ENCODE measurements around the gene GOLGA1.

The GOLGA1 gene

DNA sequence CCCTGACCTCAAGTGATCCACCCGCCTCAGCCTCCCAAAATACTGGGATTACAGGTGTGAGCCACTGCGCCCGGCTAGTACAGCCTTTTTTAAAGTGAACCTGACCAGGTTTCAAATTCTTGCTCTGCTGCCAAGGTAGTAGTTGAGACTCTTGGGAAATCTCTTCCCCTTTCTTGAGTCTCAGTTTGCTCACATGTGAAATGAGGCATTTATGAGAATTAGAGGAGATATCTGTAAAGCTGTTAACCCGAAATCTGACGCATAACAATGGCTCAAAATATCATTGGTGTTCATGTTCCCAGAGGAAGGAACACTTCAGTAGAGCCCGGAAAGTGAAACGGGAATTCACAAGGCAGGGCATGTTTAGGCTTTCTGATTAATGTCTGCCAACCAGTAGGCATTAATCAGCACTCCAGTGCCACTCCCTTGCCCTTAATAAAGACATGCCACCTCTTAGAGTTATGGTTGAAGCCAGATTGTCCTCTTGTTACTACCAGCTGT, 77.5 kb downstream of the GOLGA1 start:
- no peaks in the 10 kb centered on the region for H3K9me3 ChIP-seq (ENCODE audit: control insufficient read depth, insufficient read depth, low read length)
- H3K36me3 ChIP-seq (ENCODE audit: insufficient read depth, low read length), result peaks cover 27% of the 10 kb centered on the region
- peaks cover 10% of the 10 kb centered on the region for H3K4me1 ChIP-seq (ENCODE audit: insufficient read depth, low read length)
- no peak overlapping the region for H3K9ac ChIP-seq (ENCODE audit: low read depth, low read length)

DNA sequence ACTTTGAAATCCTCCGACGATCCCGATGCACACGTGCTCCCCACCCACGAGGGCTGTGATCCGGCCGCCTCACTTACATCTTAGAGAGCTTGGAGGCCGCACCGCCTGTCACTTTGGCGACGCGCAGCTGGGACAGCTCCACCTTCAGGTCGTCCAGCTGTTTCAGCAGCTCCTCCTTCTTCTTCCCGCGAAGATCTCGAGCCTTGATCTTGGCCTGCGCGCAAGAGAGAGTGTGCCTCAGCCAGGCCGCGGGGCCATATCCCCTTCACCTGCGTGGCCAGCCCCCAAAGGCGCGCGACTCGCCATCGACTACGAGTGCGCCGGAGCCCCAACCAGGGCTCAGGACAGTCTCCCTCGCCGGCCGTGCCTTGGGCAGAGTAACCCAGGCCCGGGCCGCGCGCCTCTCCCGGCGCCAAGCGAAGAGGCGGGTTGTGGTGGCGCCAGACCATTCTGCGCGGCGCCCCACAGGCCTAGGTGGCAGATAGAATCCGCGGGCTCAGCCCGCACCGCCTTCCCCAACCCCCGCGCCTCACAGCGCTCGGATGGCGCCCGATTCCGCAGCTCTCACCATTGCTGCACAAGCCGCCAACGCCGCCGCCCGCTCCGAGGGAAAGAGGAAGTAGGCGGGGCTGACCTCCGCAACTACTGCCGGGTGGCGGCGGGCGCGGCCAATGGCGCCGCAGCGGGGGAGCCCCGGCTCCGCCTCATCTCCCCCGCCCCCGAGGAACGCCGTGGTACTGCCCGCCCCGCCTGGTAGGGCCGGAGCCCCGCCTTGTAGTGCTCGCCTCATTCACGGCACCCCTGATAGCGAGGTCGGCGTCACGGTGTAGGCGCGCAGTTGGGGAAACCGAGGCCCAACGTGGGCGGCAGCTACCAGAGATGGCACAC, 79.3 kb downstream of the GOLGA1 start, which contains the start of the genes ARPC5L and RPL35:
Gene ARPC5L, plus strand, starts transcription at position 789 of the 888 bp plus-strand sequence. CDS start 7,161 bp downstream, outside the sequence.
Gene RPL35, minus strand, starts transcription at position 616 of the 888 bp plus-strand sequence. Its CDS starts 45 bp downstream, at position 571.
- Histone ChIP-seq H3K9me3 (ENCODE audit: control insufficient read depth, insufficient read depth, low read length) (no peaks in the 10 kb centered on the region), H3K4me1 (ENCODE audit: insufficient read depth, low read length) (peaks cover 5% of the 10 kb centered on the region), H3K36me3 (ENCODE audit: insufficient read depth, low read length) (peaks cover 32% of the 10 kb centered on the region), H3K9ac (ENCODE audit: low read depth, low read length) (peak within 1 kb of the TSS; percentile 85)

DNA sequence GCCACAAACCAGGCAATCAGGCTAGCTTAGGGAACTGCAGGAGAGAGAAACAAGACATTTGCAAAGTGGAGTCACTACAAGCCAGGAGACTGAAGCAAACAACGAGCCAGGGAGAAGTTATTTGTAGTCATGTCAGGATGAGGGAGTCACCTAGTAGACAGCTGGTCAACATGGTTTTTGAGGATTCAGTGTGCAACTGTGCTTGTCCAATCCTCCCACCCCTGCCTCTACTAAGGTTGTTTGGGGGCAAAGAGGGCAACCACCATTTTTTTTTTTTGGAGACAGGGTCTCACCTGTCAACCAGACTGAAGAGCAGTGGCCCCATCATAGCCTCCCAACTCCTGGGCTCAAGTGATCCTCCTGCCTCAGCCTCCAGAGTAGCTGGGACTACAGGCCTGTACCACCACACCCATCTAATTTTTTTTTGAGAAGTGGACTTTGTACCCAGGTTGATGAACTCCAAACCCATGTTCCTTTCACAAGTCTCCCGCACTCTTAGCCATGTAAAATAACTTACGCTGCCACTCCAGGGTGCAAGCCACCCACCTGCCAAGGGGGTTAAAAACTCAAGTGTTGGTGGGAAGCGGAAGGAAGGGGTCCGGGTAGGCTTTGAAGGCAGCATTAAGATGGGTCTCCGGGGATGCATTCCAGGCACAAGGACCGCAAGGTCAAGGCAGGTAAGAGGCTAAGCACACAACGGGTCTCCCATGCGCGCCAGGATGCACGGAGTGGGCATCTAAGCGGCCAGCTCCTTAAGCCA, 80.1 kb downstream of the GOLGA1 start:
- peak overlapping the region; percentile 85 for H3K9ac ChIP-seq (ENCODE audit: low read depth, low read length)
- peaks cover 32% of the 10 kb centered on the region for H3K36me3 ChIP-seq (ENCODE audit: insufficient read depth, low read length)
- H3K9me3 ChIP-seq (ENCODE audit: control insufficient read depth, insufficient read depth, low read length), result no peaks in the 10 kb centered on the region
- H3K4me1 ChIP-seq (ENCODE audit: insufficient read depth, low read length), result peaks cover 5% of the 10 kb centered on the region

DNA sequence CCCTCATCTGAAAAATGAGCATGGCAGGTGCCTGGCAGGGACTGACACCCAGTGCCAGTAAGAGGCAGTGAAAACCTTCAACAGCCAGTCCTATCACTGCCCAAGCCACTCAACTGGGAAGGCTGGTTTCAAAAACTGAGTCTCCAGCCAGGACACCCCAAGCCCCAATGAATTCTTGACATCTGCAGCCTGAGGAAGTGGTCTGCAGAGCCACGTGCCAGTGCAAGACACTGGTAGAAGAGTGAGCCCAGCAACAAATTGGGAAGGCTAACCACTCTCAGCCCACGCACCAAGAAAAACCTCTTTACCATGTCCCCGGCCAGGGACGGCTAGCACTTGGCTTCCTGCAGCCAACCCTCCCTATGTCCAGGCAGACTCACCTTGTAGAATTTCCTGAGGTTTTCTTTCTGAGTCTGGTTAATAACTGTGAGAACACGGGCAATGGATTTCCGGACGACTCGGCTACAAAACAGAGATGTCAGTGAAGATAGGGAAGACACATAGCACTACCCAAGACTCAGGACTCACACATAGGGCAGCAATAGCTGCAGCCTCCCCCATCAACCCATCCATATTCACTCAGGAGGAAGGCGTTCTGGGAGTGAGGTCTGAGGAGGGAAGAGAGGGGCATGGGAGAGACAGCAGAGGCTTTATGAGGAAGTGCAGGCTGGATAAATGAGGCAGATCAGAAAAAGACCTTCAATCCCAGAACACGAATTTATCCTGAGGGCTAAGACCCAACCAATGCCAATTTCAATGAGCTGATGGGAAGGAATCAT, 80.9 kb downstream of the GOLGA1 start:
- Histone ChIP-seq H3K4me1 (ENCODE audit: insufficient read depth, low read length) (peaks cover 5% of the 10 kb centered on the region), H3K9ac (ENCODE audit: low read depth, low read length) (peak overlapping the region; percentile 85; the same call in 1 of the 2 replicates), H3K36me3 (ENCODE audit: insufficient read depth, low read length) (peaks cover 32% of the 10 kb centered on the region), H3K9me3 (ENCODE audit: control insufficient read depth, insufficient read depth, low read length) (no peaks in the 10 kb centered on the region)

DNA sequence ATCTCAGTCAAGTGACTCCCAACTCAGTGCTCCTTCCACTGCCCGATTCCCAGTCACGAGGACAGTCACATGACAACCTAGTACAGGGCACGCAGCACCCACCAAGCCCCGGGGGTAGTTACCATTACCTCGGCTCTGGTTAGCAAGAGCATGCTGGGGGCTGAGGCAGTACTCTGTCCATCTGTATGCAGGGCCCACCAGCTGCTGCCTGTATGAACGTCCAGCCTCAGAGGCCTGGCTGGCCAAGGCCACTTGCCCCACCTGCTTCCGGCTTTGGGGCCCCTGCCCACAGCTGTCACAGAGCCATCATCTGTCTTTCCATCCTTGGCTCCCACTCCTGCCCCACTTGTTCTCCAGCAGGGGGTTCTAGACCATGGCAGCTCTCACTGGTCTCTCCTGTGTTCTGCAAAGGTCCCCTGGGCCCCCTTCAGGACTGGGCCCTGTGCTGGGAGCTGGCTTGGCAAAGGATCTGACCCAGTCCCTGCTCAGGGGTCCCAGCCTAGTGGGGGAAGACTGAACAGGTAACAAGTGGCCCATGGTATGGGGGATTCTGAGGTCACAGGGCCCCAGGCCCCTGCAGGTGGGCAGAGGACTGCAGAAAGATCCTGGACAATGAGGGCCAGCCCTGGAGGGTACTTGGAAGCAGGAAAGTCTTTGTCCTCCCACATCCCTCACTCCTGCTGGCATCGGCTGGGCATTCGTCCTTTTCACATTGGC, 82.4 kb downstream of the GOLGA1 start:
- peaks cover 32% of the 10 kb centered on the region for H3K36me3 ChIP-seq (ENCODE audit: insufficient read depth, low read length)
- H3K9me3 ChIP-seq (ENCODE audit: control insufficient read depth, insufficient read depth, low read length), result no peaks in the 10 kb centered on the region
- no peak overlapping the region for H3K9ac ChIP-seq (ENCODE audit: low read depth, low read length)
- H3K4me1 ChIP-seq (ENCODE audit: insufficient read depth, low read length), result peaks cover 5% of the 10 kb centered on the region

DNA sequence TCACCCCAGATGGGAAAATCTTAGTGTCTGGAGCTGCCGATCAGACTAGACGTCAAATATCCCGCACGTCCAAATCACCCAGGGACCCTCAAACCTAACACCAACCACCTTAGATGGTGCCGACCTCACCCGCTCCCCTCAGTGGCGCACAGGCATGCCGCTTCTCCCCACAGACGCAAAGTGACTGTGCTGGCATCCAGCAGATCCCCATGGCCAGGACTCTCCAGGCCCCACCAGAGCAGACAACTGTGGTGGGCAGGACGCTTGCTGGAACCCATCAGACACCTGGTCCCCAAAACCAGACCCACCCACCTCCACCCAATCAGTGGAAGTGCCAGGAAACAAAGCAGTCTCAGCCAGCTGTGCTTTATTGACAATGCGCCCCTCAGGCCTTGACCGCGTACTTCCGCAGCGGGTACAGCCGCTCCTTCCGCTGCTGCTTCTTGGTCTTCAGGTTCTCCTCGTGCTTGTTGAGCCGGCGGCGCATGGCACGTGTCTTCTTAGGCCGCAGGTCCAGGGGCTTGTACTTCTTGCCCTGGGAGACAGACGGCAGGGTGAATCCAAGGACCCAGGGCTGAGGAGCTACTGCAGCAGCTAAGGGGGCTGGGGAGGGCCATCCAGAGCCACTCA, 83.2 kb downstream of the GOLGA1 start:
- peaks cover 32% of the 10 kb centered on the region for H3K36me3 ChIP-seq (ENCODE audit: insufficient read depth, low read length)
- no peak overlapping the region for H3K9ac ChIP-seq (ENCODE audit: low read depth, low read length)
- peaks cover 6% of the 10 kb centered on the region for H3K4me1 ChIP-seq (ENCODE audit: insufficient read depth, low read length)

DNA sequence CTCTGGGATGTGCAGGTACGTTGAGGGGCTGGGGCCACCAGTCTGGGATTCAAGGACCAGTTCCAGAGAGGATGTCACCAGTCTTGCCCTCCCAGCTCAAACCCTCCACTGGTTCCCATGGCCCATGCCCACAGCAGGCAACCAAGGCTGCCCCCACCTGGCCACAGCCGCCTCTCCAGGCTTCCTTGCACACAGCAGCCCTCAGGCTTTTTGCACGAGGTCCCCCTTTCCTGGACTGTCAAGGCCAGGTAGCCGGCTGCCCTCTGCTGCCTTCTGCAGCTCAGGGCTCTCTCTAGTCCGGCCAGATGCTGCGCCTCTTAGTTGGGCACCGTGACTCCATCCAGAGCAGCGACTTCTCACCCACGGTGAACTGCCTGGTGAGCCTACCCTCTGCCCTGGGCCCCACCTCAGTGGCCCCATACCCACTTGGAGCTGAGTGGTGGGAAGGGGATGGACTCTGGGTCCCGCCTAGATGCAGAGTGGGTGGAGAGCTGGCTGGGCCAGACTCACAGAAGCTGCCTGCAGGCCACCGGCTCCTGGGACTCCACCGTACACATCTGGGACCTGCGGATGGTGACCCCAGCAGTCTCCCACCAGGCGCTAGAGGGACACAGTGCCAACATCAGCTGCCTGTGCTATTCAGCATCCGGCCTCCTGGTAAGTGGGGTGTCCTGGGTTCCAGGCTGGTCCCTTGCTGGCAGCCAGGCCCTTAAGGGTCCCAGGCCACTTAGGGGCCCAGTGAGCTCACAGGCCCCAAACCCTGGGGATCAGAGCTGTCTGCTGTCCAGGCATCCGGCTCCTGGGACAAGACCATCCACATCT, 84.7 kb downstream of the GOLGA1 start:
- H3K36me3 ChIP-seq (ENCODE audit: insufficient read depth, low read length), result peaks cover 32% of the 10 kb centered on the region
- no peaks in the 10 kb centered on the region for H3K9me3 ChIP-seq (ENCODE audit: control insufficient read depth, insufficient read depth, low read length)
- no peak overlapping the region for H3K9ac ChIP-seq (ENCODE audit: low read depth, low read length)
- H3K4me1 ChIP-seq (ENCODE audit: insufficient read depth, low read length), result peaks cover 10% of the 10 kb centered on the region

More for the DNA sequence above, 83.2 kb downstream of the GOLGA1 start:
- no peaks in the 10 kb centered on the region for H3K9me3 ChIP-seq (ENCODE audit: control insufficient read depth, insufficient read depth, low read length)

DNA sequence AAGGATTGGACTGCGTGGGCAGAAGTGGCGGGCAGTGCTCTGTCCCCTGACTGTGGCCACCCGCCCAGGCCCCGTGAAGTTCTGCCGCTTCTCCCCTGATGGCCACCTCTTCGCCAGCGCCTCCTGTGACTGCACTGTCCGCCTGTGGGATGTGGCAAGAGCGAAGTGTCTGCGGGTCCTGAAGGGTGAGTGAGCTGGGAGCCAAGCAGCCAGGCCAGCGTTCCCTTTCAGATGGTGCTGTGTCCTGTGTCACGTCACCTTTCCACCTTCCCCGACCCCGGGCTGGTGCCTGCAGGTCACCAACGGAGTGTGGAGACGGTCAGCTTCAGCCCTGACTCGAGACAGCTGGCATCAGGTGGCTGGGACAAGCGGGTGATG, 85.3 kb downstream of the GOLGA1 start:
- Histone ChIP-seq H3K9ac (ENCODE audit: low read depth, low read length) (no peak overlapping the region), H3K9me3 (ENCODE audit: control insufficient read depth, insufficient read depth, low read length) (no peaks in the 10 kb centered on the region), H3K36me3 (ENCODE audit: insufficient read depth, low read length) (peaks cover 26% of the 10 kb centered on the region), H3K4me1 (ENCODE audit: insufficient read depth, low read length) (peaks cover 10% of the 10 kb centered on the region)

DNA sequence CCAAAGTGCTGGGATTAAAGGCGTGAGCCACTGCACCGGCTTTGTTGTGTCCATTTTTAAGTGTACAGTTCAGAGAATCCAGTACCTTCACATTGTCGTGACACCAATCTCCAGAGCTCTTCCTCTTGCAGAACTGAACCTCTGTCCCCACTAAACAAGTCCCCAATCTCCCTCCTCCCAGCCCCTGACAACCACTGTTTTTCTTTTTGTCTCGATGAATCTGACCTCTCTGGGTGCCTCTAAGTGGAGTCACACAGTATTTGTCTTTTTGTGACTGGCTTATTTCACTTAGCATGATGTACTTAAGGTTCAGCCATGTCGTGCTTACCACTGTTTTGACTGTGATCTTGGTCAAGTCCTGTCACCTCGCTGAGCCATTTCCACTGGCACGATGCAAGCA, 86.1 kb downstream of the GOLGA1 start:
- H3K9me3 ChIP-seq (ENCODE audit: control insufficient read depth, insufficient read depth, low read length), result no peaks in the 10 kb centered on the region
- H3K36me3 ChIP-seq (ENCODE audit: insufficient read depth, low read length), result peaks cover 18% of the 10 kb centered on the region
- peaks cover 4% of the 10 kb centered on the region; the same call in 1 of the 2 replicates for H3K4me1 ChIP-seq (ENCODE audit: insufficient read depth, low read length)
- no peak overlapping the region for H3K9ac ChIP-seq (ENCODE audit: low read depth, low read length)

DNA sequence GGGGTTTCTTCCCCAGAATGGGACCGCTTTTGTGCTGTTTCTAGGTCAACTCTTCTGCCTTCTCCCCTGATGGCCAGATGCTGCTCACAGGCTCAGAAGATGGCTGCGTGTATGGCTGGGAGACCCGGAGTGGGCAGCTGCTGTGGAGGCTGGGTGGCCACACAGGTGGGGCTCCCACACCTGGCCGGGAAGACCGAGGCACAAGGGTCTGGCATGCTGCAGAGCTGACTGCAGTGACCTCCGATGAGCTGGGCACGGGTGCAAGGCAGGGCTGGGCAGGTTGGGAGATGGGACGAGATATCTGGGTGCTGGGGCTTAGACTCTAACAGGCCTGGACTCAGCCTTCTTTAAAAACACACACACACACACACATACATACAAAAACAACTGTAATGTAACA, 86.7 kb downstream of the GOLGA1 start:
- Histone ChIP-seq H3K9me3 (ENCODE audit: control insufficient read depth, insufficient read depth, low read length) (no peaks in the 10 kb centered on the region), H3K36me3 (ENCODE audit: insufficient read depth, low read length) (peaks cover 12% of the 10 kb centered on the region), H3K9ac (ENCODE audit: low read depth, low read length) (no peak overlapping the region), H3K4me1 (ENCODE audit: insufficient read depth, low read length) (peaks cover 4% of the 10 kb centered on the region; the same call in 1 of the 2 replicates)

DNA sequence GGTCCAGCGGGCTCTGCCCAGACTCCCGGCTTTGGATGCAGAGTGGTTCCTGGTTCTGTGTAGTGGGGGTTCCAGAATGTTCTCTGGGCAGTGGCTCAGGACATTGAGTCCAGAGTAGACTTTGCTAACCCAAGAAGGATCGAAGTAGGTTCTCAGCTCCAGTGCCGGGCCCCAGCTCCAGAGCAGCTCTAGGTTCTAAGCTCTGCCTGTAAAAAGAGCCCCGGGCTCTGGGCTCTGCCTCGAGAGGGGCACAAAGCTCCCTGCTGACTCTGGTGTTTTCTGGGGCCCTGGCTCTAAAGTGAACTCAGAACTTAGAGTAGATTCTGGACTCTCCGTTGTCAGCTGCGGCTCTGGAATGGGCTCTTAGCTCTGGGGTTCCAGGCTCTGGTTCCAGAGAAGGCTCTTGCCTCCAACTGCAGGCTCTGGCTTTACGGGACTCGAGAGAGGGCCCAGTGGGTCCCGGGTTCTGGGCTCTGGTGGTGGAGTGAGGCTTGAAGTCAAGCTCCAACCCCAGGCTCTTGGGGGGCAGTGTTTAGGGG, 87.2 kb downstream of the GOLGA1 start:
- H3K9me3 ChIP-seq (ENCODE audit: control insufficient read depth, insufficient read depth, low read length), result no peaks in the 10 kb centered on the region
- peaks cover 4% of the 10 kb centered on the region; the same call in 1 of the 2 replicates for H3K4me1 ChIP-seq (ENCODE audit: insufficient read depth, low read length)
- peak overlapping the region; percentile 54; the same call in 1 of the 2 replicates for H3K9ac ChIP-seq (ENCODE audit: low read depth, low read length)
- peaks cover 7% of the 10 kb centered on the region for H3K36me3 ChIP-seq (ENCODE audit: insufficient read depth, low read length)

DNA sequence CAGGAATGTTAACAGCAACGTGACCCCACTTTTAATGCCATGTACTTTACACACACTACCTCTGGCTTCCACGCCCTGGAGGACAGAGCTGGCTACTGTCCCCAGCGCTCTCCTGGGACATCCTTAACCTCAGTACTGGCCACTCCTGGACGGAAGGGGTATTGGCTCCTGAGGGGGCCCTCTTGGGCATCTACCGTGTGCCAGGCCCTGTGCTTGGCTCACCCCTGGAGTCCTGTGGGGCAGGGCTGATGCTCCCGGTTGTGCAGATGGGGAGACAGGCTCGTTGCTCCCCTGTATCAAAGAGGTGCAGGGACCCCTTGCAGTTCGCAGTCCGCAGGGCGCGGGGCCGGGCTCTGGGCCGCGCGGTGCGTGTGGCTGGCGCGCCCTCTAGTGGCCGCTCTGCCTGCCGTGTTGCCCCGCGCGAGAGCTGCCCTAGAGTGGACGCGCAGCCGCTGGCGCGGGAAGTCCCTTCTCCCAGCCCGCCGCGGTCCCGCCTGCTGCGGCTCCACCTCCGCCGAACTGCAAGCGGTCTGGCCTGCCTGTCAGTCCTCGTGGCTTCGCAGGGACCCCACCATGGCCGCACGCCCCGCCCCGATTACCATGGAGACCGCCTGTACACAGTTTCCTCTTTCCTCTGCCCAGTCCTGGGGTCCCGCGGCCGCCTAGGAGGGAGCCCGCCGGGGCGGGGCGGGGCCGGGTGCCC, 87.9 kb downstream of the GOLGA1 start, which contains the start of gene WDR38:
Gene WDR38, plus strand, starts transcription at position 632 of the 703 bp plus-strand sequence. CDS start 72 bp downstream, outside the sequence.
- H3K9ac ChIP-seq (ENCODE audit: low read depth, low read length), result peak within 1 kb of the TSS; percentile 54; the same call in 1 of the 2 replicates
- no peaks in the 10 kb centered on the region for H3K9me3 ChIP-seq (ENCODE audit: control insufficient read depth, insufficient read depth, low read length)

More for the DNA sequence above, 87.9 kb downstream of the GOLGA1 start, which contains the start of gene WDR38:
- H3K4me1 ChIP-seq (ENCODE audit: insufficient read depth, low read length), result peaks cover 4% of the 10 kb centered on the region; the same call in 1 of the 2 replicates
- peaks cover under 1% of the 10 kb centered on the region; the same call in 1 of the 2 replicates for H3K36me3 ChIP-seq (ENCODE audit: insufficient read depth, low read length)
